ENCODE data around the gene MEGF8. TPM values are rescaled to one million over a fixed set of nuclear protein-coding genes. Genes with fewer than 3 reads are reported as not detected.

Gene MEGF8
- total and polyA plus RNA-seq, 2 experiments from 2014 or later = 5.4 to 26.6 TPM

GRCh38 chr19:42293948-42294347, 31.5 kb upstream of the MEGF8 start:
- no peak overlapping the region for H3K4me3 ChIP-seq
- H2AFZ ChIP-seq = no peak overlapping the region
- DNase-seq = no peak
- in situ Hi-C loops (cut with MboI) = no loop called here
- no peaks in the 10 kb centered on the region for H3K9me3 ChIP-seq (ENCODE audit: low read depth)
- H3K9me2 ChIP-seq (ENCODE audit: insufficient read depth) = no peaks in the 10 kb centered on the region
- H3F3A ChIP-seq (ENCODE audit: insufficient read depth) = no peaks in the 10 kb centered on the region
- H4K20me1 ChIP-seq (ENCODE audit: insufficient read depth) = no peaks in the 10 kb centered on the region
- H3K4me2 ChIP-seq (ENCODE audit: unreplicated experiment) = no peak overlapping the region
- H3K36me3 ChIP-seq (ENCODE audit: low read depth) = peaks cover 8% of the 10 kb centered on the region; the same call in 1 of the 2 replicates
- no peak overlapping the region for H3K9ac ChIP-seq
- TF ChIP-seq EZH2 (IDR thresholded peaks at IDR 0.05; ENCODE audit: insufficient read depth, poor library complexity, severe bottlenecking) = no peak
- TF ChIP-seq EZH2phosphoT487 (IDR thresholded peaks at IDR 0.05; ENCODE audit: insufficient read depth, low read depth) = no peak
- no peak overlapping the region for H3K27ac ChIP-seq
- no peaks in the 10 kb centered on the region for H3K27me3 ChIP-seq (replicated peaks; ENCODE audit: insufficient read depth)
- H3K4me1 ChIP-seq (ENCODE audit: insufficient read depth) = no peaks in the 10 kb centered on the region
- 91 to 97% methylated on average over 10 to 15 of the region's 15 CpGs for WGBS, 2 experiments (ENCODE audit: low coverage in 1 of 2, low lambda C conversion rate in 2 of 2, missing lambda C conversion rate in 2 of 2)
- no peaks in the 10 kb centered on the region for H3K79me2 ChIP-seq (ENCODE audit: insufficient read depth)

- in situ Hi-C loops (cut with MboI) = no loop called here
- H3K4me2 ChIP-seq (ENCODE audit: unreplicated experiment) = no peak overlapping the region
- 76 to 88% methylated on average over 14 to 22 of the region's 24 CpGs for WGBS, 2 experiments (ENCODE audit: low coverage in 1 of 2, low lambda C conversion rate in 2 of 2, missing lambda C conversion rate in 2 of 2)
- DNase-seq = no peak
- no peaks in the 10 kb centered on the region for H3K9me2 ChIP-seq (ENCODE audit: insufficient read depth)
- H4K20me1 ChIP-seq (ENCODE audit: insufficient read depth) = no peaks in the 10 kb centered on the region
- no peaks in the 10 kb centered on the region for H3F3A ChIP-seq (ENCODE audit: insufficient read depth)
- no peaks in the 10 kb centered on the region for H3K27me3 ChIP-seq (replicated peaks; ENCODE audit: insufficient read depth)
- H3K9me3 ChIP-seq (ENCODE audit: low read depth) = no peaks in the 10 kb centered on the region
- TF ChIP-seq EZH2 (IDR thresholded peaks at IDR 0.05; ENCODE audit: insufficient read depth, poor library complexity, severe bottlenecking) (no peak), EZH2phosphoT487 (IDR thresholded peaks at IDR 0.05; ENCODE audit: insufficient read depth, low read depth) (no peak)
- peaks cover 8% of the 10 kb centered on the region; the same call in 1 of the 2 replicates for H3K36me3 ChIP-seq (ENCODE audit: low read depth)
- H3K27ac ChIP-seq = no peak overlapping the region
- no peaks in the 10 kb centered on the region for H3K4me1 ChIP-seq (ENCODE audit: insufficient read depth)
- H3K4me3 ChIP-seq = no peak overlapping the region
- H2AFZ ChIP-seq = no peak overlapping the region
- no peak overlapping the region for H3K9ac ChIP-seq
- no peaks in the 10 kb centered on the region for H3K79me2 ChIP-seq (ENCODE audit: insufficient read depth)
Measured at GRCh38 chr19:42294471-42295137, 30.8 kb upstream of the MEGF8 start.

- Histone ChIP-seq H3K27ac (no peak overlapping the region), H3K4me2 (ENCODE audit: unreplicated experiment) (no peak overlapping the region), H3K27me3 (replicated peaks; ENCODE audit: insufficient read depth) (no peaks in the 10 kb centered on the region), H3F3A (ENCODE audit: insufficient read depth) (no peaks in the 10 kb centered on the region), H3K36me3 (ENCODE audit: low read depth) (peaks cover 8% of the 10 kb centered on the region; the same call in 1 of the 2 replicates), H3K4me3 (no peak overlapping the region), H3K4me1 (ENCODE audit: insufficient read depth) (no peaks in the 10 kb centered on the region), H3K9me3 (ENCODE audit: low read depth) (no peaks in the 10 kb centered on the region), H3K9me2 (ENCODE audit: insufficient read depth) (no peaks in the 10 kb centered on the region), H2AFZ (no peak overlapping the region), H4K20me1 (ENCODE audit: insufficient read depth) (no peaks in the 10 kb centered on the region), H3K9ac (no peak overlapping the region), H3K79me2 (ENCODE audit: insufficient read depth) (no peaks in the 10 kb centered on the region)
- 75 to 76% methylated on average over 5 of the region's 5 CpGs for WGBS, 2 experiments (ENCODE audit: low coverage in 1 of 2, low lambda C conversion rate in 2 of 2, missing lambda C conversion rate in 2 of 2)
- DNase-seq = no peak
- TF ChIP-seq EZH2 (IDR thresholded peaks at IDR 0.05; ENCODE audit: insufficient read depth, poor library complexity, severe bottlenecking) = no peak
- no peak for TF ChIP-seq EZH2phosphoT487 (IDR thresholded peaks at IDR 0.05; ENCODE audit: insufficient read depth, low read depth)
- in situ Hi-C loops (cut with MboI) = no loop called here
Measured at GRCh38 chr19:42295342-42295741, 30.1 kb upstream of the MEGF8 start.

GRCh38 chr19:42295831-42296525, 29.5 kb upstream of the MEGF8 start:
- Histone ChIP-seq H3K9ac (no peak overlapping the region), H3K4me3 (no peak overlapping the region), H3K4me2 (ENCODE audit: unreplicated experiment) (no peak overlapping the region), H3K79me2 (ENCODE audit: insufficient read depth) (no peaks in the 10 kb centered on the region), H3K4me1 (ENCODE audit: insufficient read depth) (no peaks in the 10 kb centered on the region), H3K27ac (no peak overlapping the region), H4K20me1 (ENCODE audit: insufficient read depth) (no peaks in the 10 kb centered on the region), H3K36me3 (ENCODE audit: low read depth) (peaks cover 3% of the 10 kb centered on the region; the same call in 1 of the 2 replicates), H3K9me2 (ENCODE audit: insufficient read depth) (no peaks in the 10 kb centered on the region), H3K27me3 (replicated peaks; ENCODE audit: insufficient read depth) (no peaks in the 10 kb centered on the region), H2AFZ (no peak overlapping the region), H3K9me3 (ENCODE audit: low read depth) (no peaks in the 10 kb centered on the region), H3F3A (ENCODE audit: insufficient read depth) (no peaks in the 10 kb centered on the region)
- in situ Hi-C loops (cut with MboI) = no loop called here
- TF ChIP-seq EZH2phosphoT487 (IDR thresholded peaks at IDR 0.05; ENCODE audit: insufficient read depth, low read depth) = no peak
- peak; percentile 65 for DNase-seq
- 74 to 79% methylated on average over 6 of the region's 6 CpGs for WGBS, 2 experiments (ENCODE audit: low coverage in 1 of 2, low lambda C conversion rate in 2 of 2, missing lambda C conversion rate in 2 of 2)
